ENCODE data around the gene A4GNT.
"Not testable (repeated sequence)": the region's sequence is repeated elsewhere in the genome, so short reads cannot be mapped to it uniquely, and the experiment has no call there.

A4GNT gene

GRCh38 chr3:138132239-138132638, at the start of gene A4GNT:
Gene A4GNT (minus strand): TSS chr3:138132390. CDS start chr3:138131256, 1,134 bp downstream.
- DNase-seq = no peak

- peak; percentile 26 for DNase-seq
These were observed 48.3 kb upstream of the A4GNT start for GRCh38 chr3:138180375-138181029.

GRCh38 chr3:138174421-138175131, 42.4 kb upstream of the A4GNT start, which contains the start of gene DBR1:
Gene DBR1 (minus strand): TSS chr3:138174921. CDS start chr3:138174795, 126 bp downstream.
- DNase-seq = peak; percentile 25

GRCh38 chr3:138173769-138174420, 41.7 kb upstream of the A4GNT start:
- DNase-seq = no peak

GRCh38 chr3:138172625-138173024, 40.4 kb upstream of the A4GNT start:
- DNase-seq = no peak

- DNase-seq = no peak
These were observed 32.9 kb upstream of the A4GNT start for GRCh38 chr3:138165061-138165460.

GRCh38 chr3:138157743-138158142, 25.6 kb upstream of the A4GNT start:
- DNase-seq = no peak

- DNase-seq = no peak
These were observed 22.3 kb upstream of the A4GNT start for GRCh38 chr3:138154534-138154933.

GRCh38 chr3:138148503-138148902, 16.3 kb upstream of the A4GNT start:
- no peak for DNase-seq

GRCh38 chr3:138142181-138142580, 10.0 kb upstream of the A4GNT start:
- not testable (repeated sequence) for DNase-seq

- no peak for DNase-seq
These were observed 8.8 kb upstream of the A4GNT start for GRCh38 chr3:138140940-138141339.

- DNase-seq = no peak
These were observed 7.5 kb upstream of the A4GNT start for GRCh38 chr3:138139691-138140090.

- DNase-seq = no peak
These were observed 5.7 kb upstream of the A4GNT start for GRCh38 chr3:138137861-138138260.

- DNase-seq = no peak
These were observed 4.0 kb upstream of the A4GNT start for GRCh38 chr3:138136201-138136600.

GRCh38 chr3:138135833-138136194, 3.6 kb upstream of the A4GNT start:
- DNase-seq = no peak

- DNase-seq = no peak
These were observed 3.1 kb upstream of the A4GNT start for GRCh38 chr3:138135146-138135832.

- DNase-seq = no peak
These were observed 4.4 kb downstream of the A4GNT start for GRCh38 chr3:138127636-138128365.

GRCh38 chr3:138125548-138126221, 6.5 kb downstream of the A4GNT start:
- no peak for DNase-seq

GRCh38 chr3:138124706-138125355, 7.4 kb downstream of the A4GNT start:
- DNase-seq = no peak

- DNase-seq = no peak
These were observed 8.0 kb downstream of the A4GNT start for GRCh38 chr3:138124188-138124587.

GRCh38 chr3:138119423-138119766, 12.8 kb downstream of the A4GNT start:
- no peak for DNase-seq

All from KG1 (cell line).